HEK293T (cell line): ENCODE results near the gene MCOLN1.

Source experiments
- CTCF ChIA-PET: fragments of 350-600 bp; formaldehyde crosslinking; extraction: SDS; loops from one replicate; lab custom pipeline; 2021; ENCODE audit warnings: antibody characterized with exemption, inconsistent platforms; lab: Yijun Ruan, JAX
- POLR2A ChIA-PET: fragments of 350-600 bp; formaldehyde crosslinking; extraction: SDS; loops from one replicate; lab custom pipeline; 2020; ENCODE audit warnings: antibody characterized with exemption, inconsistent platforms; lab: Yijun Ruan, JAX
- DNase-seq: peaks from one replicate; pipeline ENCODE4 v3.0.0; 2012; ENCODE audit warnings: mixed read lengths; ENCODE audit errors: extremely low spot score
- ARNT ChIP-seq: fragments of 450-650 bp; IDR thresholded peaks from 2 replicates; pipeline ENCODE4 v1.6.1; 2017; ENCODE audit warnings: mild to moderate bottlenecking
- BHLHE40 ChIP-seq: fragments of 450-650 bp; IDR thresholded peaks from 2 replicates; pipeline ENCODE4 v1.6.1; 2016; ENCODE audit warnings: mild to moderate bottlenecking, moderate library complexity, borderline replicate concordance
- CTBP1 ChIP-seq: fragments of 450-650 bp; IDR thresholded peaks from 2 replicates; pipeline ENCODE4 v1.6.1; 2016; ENCODE audit warnings: borderline replicate concordance
- ELF4 ChIP-seq: fragments of 450-650 bp; IDR thresholded peaks from 2 replicates; pipeline ENCODE4 v1.6.1; 2017; ENCODE audit warnings: antibody characterized with exemption
- FOXA1 ChIP-seq: fragments of 450-650 bp; IDR thresholded peaks from 2 replicates; pipeline ENCODE4 v1.6.1; 2016; ENCODE audit warnings: mild to moderate bottlenecking
- FOXK2 ChIP-seq: fragments of 450-650 bp; IDR thresholded peaks from 2 replicates; pipeline ENCODE4 v1.6.1; 2016; ENCODE audit warnings: mild to moderate bottlenecking
- FOXM1 ChIP-seq: fragments of 450-650 bp; IDR thresholded peaks from 2 replicates; pipeline ENCODE4 v1.6.1; 2017; ENCODE audit warnings: mild to moderate bottlenecking, borderline replicate concordance
- HDGF ChIP-seq: fragments of 450-650 bp; IDR thresholded peaks from 2 replicates; pipeline ENCODE4 v1.6.1; 2017; ENCODE audit warnings: antibody characterized with exemption, borderline replicate concordance
- L3MBTL2 ChIP-seq: fragments of 450-650 bp; conservative IDR thresholded peaks from 2 replicates; pipeline ENCODE4 v1.6.1; 2016; ENCODE audit warnings: mild to moderate bottlenecking
- LEF1 ChIP-seq: fragments of 450-650 bp; IDR thresholded peaks from 2 replicates; pipeline ENCODE4 v1.6.1; 2017; ENCODE audit warnings: mild to moderate bottlenecking, borderline replicate concordance
- NFRKB ChIP-seq: fragments of 450-650 bp; IDR thresholded peaks from 2 replicates; pipeline ENCODE4 v1.6.1; 2016; ENCODE audit warnings: mild to moderate bottlenecking, moderate library complexity
- SP1 ChIP-seq: fragments of 450-650 bp; IDR thresholded peaks from 2 replicates; pipeline ENCODE4 v1.6.1; 2017
- SUZ12 ChIP-seq: fragments of 450-650 bp; IDR thresholded peaks from 2 replicates; pipeline ENCODE4 v1.6.1; 2016; ENCODE audit warnings: mild to moderate bottlenecking
- TARDBP ChIP-seq: fragments of 450-650 bp; IDR thresholded peaks from 2 replicates; pipeline ENCODE4 v1.6.1; 2016
- ZNF384 ChIP-seq: fragments of 450-650 bp; IDR thresholded peaks from 2 replicates; pipeline ENCODE4 v1.6.1; 2016
- TF ChIP-seq, protein P1 (sequence below): fragments of 450-650 bp; IDR thresholded peaks from 2 replicates; pipeline ENCODE4 v1.6.1; 2016

The MCOLN1 gene

DNA sequence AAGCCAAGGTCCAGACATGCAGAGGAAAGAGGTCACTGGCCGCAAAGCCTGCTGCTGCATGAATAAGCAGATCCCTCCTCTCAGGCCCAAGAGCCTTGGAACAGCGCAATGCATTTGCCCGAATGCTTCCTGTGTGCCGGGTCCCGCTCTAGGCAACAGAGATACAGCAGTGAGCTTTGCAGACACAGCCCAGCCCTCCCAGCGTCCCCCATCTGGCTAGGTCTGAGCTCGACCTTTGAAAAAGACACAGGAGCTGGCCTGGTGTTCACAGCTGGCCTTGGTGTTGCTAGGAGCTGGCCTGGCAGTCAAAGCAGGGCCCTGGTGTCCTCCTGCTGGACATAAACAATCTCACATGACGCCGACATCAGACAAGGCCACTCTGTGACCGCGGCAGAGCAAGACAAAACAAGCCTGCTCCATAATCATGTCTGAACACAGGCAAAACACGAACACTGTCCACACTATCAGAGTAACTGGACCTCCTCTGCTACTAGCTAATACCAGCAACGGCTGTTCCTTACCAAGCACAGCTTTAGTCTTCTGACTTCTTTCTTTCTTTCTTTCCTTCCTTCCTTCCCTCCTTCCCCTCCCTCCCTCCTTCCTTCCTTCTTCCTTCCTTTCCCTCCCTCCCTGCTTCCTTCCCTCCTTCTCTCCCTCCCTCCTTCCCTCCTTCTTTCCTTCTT is 27.9 kb upstream of the MCOLN1 start:
- ChIA-PET CTCF (no interaction called here), POLR2A (interaction anchor here (1.9 kb wide), 1 partner anchor 28 kb away, joined by 4 read pairs; the partner anchor contains the start of gene MCOLN1)
- TF ChIP-seq SP1 (no peak), FOXM1 (no peak), ELF4 (no peak), CTBP1 (no peak), NFRKB (no peak), HDGF (no peak), SUZ12 (no peak), BHLHE40 (no peak), FOXA1 (no peak), LEF1 (no peak), TARDBP (no peak), L3MBTL2 (no peak), FOXK2 (no peak), ZNF384 (no peak), ARNT (no peak)
- TF ChIP-seq, protein P1, sequence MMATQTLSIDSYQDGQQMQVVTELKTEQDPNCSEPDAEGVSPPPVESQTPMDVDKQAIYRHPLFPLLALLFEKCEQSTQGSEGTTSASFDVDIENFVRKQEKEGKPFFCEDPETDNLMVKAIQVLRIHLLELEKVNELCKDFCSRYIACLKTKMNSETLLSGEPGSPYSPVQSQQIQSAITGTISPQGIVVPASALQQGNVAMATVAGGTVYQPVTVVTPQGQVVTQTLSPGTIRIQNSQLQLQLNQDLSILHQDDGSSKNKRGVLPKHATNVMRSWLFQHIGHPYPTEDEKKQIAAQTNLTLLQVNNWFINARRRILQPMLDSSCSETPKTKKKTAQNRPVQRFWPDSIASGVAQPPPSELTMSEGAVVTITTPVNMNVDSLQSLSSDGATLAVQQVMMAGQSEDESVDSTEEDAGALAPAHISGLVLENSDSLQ = no peak
- no peak for DNase-seq

- TF ChIP-seq, protein P1 = no peak
- TF ChIP-seq L3MBTL2 (no peak), ARNT (no peak)
- DNase-seq = peak; percentile 48
- ChIA-PET POLR2A (interaction anchor here (1.0 to 2.1 kb wide), 5 partner anchors 9 to 26 kb away, joined by 3 to 11 read pairs (median 5); partner anchors contain the start of genes MCOLN1, PEX11G and ZNF358), CTCF (interaction anchor here (0.6 to 1.1 kb wide), 5 partner anchors 11 to 143 kb away, joined by 3 to 5 read pairs (median 3); partner anchors contain the start of gene ZNF358)
Measured at GRCh38 chr19:7497292-7497691, 25.1 kb upstream of the MCOLN1 start.

GRCh38 chr19:7500811-7501450 is 21.5 kb upstream of the MCOLN1 start:
- peak; percentile 82 for DNase-seq
- CTCF ChIA-PET = interaction anchor here (0.7 kb wide), 1 partner anchor 500 kb away, joined by 3 read pairs; no protein-coding TSS in a partner anchor
- POLR2A ChIA-PET = interaction anchor here (1.0 to 2.1 kb wide), 4 partner anchors 11 to 21 kb away, joined by 5 to 12 read pairs (median 6); partner anchors contain the start of genes MCOLN1, PEX11G and ZNF358
- TF ChIP-seq SUZ12 (no peak), ZNF384 (no peak), CTBP1 (0 out of 2 replicates have a peak, but pooled peaks have one; percentile 4), ARNT (no peak), SP1 (no peak), LEF1 (no peak), ELF4 (no peak), NFRKB (no peak), FOXK2 (no peak), FOXM1 (no peak), FOXA1 (no peak), TARDBP (no peak), BHLHE40 (no peak), L3MBTL2 (peak; percentile 98), HDGF (no peak)
- TF ChIP-seq, protein P1 = no peak

DNA sequence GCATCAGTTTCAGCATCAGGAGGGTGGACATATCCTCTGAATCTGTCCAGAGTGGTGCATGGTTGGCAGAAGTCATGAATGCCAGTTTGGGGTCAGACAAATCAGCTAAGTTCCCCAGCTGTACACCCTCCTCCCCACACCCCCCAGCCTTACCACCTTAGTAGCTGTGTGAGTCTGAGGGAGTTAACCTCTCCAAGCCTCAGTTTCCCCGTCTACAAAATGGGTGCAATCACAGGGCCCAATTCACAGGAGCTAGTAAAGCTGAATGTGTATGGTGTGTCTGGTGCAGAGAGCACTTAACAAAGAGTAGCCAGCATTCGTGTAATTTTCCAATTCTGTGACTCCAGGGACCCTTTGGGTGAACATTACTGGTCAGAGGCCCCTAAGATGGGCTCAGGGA is 19.9 kb upstream of the MCOLN1 start:
- POLR2A ChIA-PET = no interaction called here
- CTCF ChIA-PET = no interaction called here
- TF ChIP-seq BHLHE40 (no peak), ELF4 (no peak), L3MBTL2 (no peak), NFRKB (no peak), SUZ12 (no peak), FOXA1 (no peak), CTBP1 (no peak)
- no peak for DNase-seq

DNA sequence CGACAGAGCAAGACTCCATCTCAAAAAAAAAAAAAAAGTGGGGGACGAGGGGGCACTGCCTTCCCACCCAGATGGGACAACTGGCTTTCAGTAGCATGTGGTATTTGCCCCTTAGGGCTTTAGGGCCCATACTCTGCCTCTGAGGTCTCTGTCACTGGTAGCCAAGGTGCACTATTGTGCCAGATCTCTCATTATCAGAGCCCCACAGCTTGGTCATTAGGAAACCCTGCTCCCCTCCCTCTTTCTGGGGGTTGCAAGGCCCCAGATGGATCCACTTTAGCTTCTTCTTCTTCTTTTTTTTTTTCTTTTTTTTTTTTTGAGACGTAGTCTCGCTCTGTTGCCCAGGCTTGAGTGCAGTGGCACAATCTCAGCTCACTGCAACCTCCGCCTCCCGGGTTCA is 17.7 kb upstream of the MCOLN1 start:
- no peak for DNase-seq
- ChIA-PET POLR2A (interaction anchor here (0.6 to 1.8 kb wide), 3 partner anchors 13 to 30 kb away, joined by 3 to 5 read pairs (median 3); partner anchors contain the start of gene PNPLA6), CTCF (no interaction called here)
- TF ChIP-seq TARDBP (no peak), LEF1 (no peak), CTBP1 (no peak), ZNF384 (no peak), SUZ12 (no peak), ELF4 (no peak), BHLHE40 (no peak), NFRKB (no peak)
- TF ChIP-seq, protein P1 = no peak
